Small intestine (tissue), 7 donors: Measurements from ENCODE around the gene UBE2V1. TPM values are rescaled to one million over a fixed set of nuclear protein-coding genes. Genes with fewer than 3 reads are reported as not detected.

ENCODE experiments used
- DNase-seq, 2 donors: peaks; one replicate each; pipeline versions ENCODE4 v3.0.0 to v3.0.0-alpha.2; 2013
- FAIRE-seq: peaks from 2 replicates; lab custom pipeline; 2012; peaks lifted over from hg19 to GRCh38; lab: Jason Lieb, UNC
- H3K27ac ChIP-seq, 3 donors: one replicate each; pipeline ENCODE4 v1.5.1; 2013; ENCODE audit warnings: low read length in 2 of 3, mild to moderate bottlenecking in 2 of 3, control low read depth in 1 of 3, inconsistent platforms in 1 of 3, low read depth in 1 of 3, moderate library complexity in 1 of 3
- H3K27me3 ChIP-seq, 3 donors: one replicate each; pipeline ENCODE4 v1.6.1; 2013; ENCODE audit warnings: low read length in 3 of 3, inconsistent platforms in 1 of 3; ENCODE audit not compliant: control insufficient read depth in 3 of 3, insufficient read depth in 3 of 3
- H3K36me3 ChIP-seq, 3 donors: one replicate each; pipeline ENCODE4 v1.6.1; 2013; ENCODE audit warnings: low read length in 3 of 3, inconsistent platforms in 1 of 3, low read depth in 1 of 3, mild to moderate bottlenecking in 1 of 3, moderate library complexity in 1 of 3; ENCODE audit not compliant: control insufficient read depth in 3 of 3, insufficient read depth in 2 of 3
- H3K4me1 ChIP-seq, 3 donors: one replicate each; pipeline ENCODE4 v1.6.1; 2013; ENCODE audit warnings: low read length in 2 of 3, inconsistent platforms in 1 of 3, low read depth in 1 of 3, mild to moderate bottlenecking in 1 of 3, moderate library complexity in 1 of 3; ENCODE audit not compliant: control insufficient read depth in 3 of 3, insufficient read depth in 2 of 3
- H3K4me3 ChIP-seq, 3 donors: one replicate each; pipeline ENCODE4 v1.5.1; 2013; ENCODE audit warnings: low read length in 3 of 3, control low read depth in 1 of 3, inconsistent platforms in 1 of 3, low read depth in 1 of 3, mild to moderate bottlenecking in 1 of 3, moderate library complexity in 1 of 3
- H3K9me3 ChIP-seq, 2 donors: one replicate each; pipeline ENCODE4 v1.6.1; 2013; ENCODE audit warnings: low read depth in 1 of 2, low read length in 1 of 2; ENCODE audit not compliant: control insufficient read depth in 2 of 2, insufficient read depth in 1 of 2
- WGBS, 3 donors: extraction: QIAGEN DNeasy Blood & Tissue Kit; methylation state at CpG; one replicate each; pipeline ENCODE4 v1.1.7; 2013; 5-methylcytosine and 5-hydroxymethylcytosine counted together
- polyA plus RNA-seq, 4 donors: library from polyadenylated mRNA; stranded (reverse) in 3 of 4; unstranded in 1 of 4; fragments of 200-250 nt in 3 of 4; fragments of 120-200 nt in 1 of 4; gene quantifications; one replicate each; pipeline versions ENCODE4 v1.2.1 to v1.2.3, GENCODE V29; 2013
- donor health status: healthy with polysubstance abuse.
- donor health status: control.
- donor health status: control.
- donor health status: Bipolar disorder and iron deficiency.
- donor health status: healthy.

UBE2V1 gene
- polyA plus RNA-seq, 4 donors = 72.7 to 123 (median 80.4) TPM

GRCh38 chr20:50043573-50044352, 69.2 kb downstream of the UBE2V1 start:
- WGBS, 3 donors = 87 to 94% (median 92%) methylated on average over 22 of the region's 22 CpGs
- DNase-seq (no peak), FAIRE-seq (no peak)
- H3K27ac ChIP-seq = no peak overlapping the region
- peaks cover 0 to under 1% (median 0%) of the 10 kb centered on the region in 3 donors for H3K4me1 ChIP-seq
- H3K4me3 ChIP-seq = no peak overlapping the region
- no peaks in the 10 kb centered on the region for H3K27me3 ChIP-seq
- peaks cover 0 to 3% of the 10 kb centered on the region in 2 donors for H3K9me3 ChIP-seq
- H3K36me3 ChIP-seq = no peaks in the 10 kb centered on the region

- Histone ChIP-seq H3K27me3 (no peaks in the 10 kb centered on the region), H3K36me3 (no peaks in the 10 kb centered on the region), H3K4me3 (no peak overlapping the region), H3K4me1 (peaks cover 0 to 3% (median 0%) of the 10 kb centered on the region in 3 donors), H3K27ac (no peak overlapping the region), H3K9me3 (peaks cover 0 to 3% of the 10 kb centered on the region in 2 donors)
- no peak for FAIRE-seq
- WGBS, 3 donors = 84 to 88% (median 86%) methylated on average over 10 of the region's 10 CpGs
- no peak for DNase-seq
These were observed 70.3 kb downstream of the UBE2V1 start for GRCh38 chr20:50042370-50043313.

GRCh38 chr20:50041246-50041873, 71.6 kb downstream of the UBE2V1 start:
- Histone ChIP-seq H3K27me3 (no peaks in the 10 kb centered on the region), H3K27ac (peak overlapping the region in 1 of 3 donors; percentile 7), H3K9me3 (peaks cover 0 to 3% of the 10 kb centered on the region in 2 donors), H3K4me3 (no peak overlapping the region), H3K36me3 (no peaks in the 10 kb centered on the region), H3K4me1 (peaks cover 0 to 3% (median 0%) of the 10 kb centered on the region in 3 donors)
- no peak for FAIRE-seq
- DNase-seq = no peak
- 71 to 75% (median 74%) methylated on average over 16 of the region's 16 CpGs for WGBS, 3 donors

GRCh38 chr20:50040432-50041245, 72.3 kb downstream of the UBE2V1 start:
- H3K36me3 ChIP-seq = no peaks in the 10 kb centered on the region
- H3K9me3 ChIP-seq = no peaks in the 10 kb centered on the region
- DNase-seq (no peak), FAIRE-seq (no peak)
- no peaks in the 10 kb centered on the region for H3K27me3 ChIP-seq
- H3K4me1 ChIP-seq = peaks cover 0 to 3% (median 0%) of the 10 kb centered on the region in 3 donors
- H3K4me3 ChIP-seq = no peak overlapping the region
- WGBS, 3 donors = 81 to 89% (median 84%) methylated on average over 17 of the region's 17 CpGs
- peak overlapping the region in 1 of 3 donors; percentile 7 for H3K27ac ChIP-seq

DNA sequence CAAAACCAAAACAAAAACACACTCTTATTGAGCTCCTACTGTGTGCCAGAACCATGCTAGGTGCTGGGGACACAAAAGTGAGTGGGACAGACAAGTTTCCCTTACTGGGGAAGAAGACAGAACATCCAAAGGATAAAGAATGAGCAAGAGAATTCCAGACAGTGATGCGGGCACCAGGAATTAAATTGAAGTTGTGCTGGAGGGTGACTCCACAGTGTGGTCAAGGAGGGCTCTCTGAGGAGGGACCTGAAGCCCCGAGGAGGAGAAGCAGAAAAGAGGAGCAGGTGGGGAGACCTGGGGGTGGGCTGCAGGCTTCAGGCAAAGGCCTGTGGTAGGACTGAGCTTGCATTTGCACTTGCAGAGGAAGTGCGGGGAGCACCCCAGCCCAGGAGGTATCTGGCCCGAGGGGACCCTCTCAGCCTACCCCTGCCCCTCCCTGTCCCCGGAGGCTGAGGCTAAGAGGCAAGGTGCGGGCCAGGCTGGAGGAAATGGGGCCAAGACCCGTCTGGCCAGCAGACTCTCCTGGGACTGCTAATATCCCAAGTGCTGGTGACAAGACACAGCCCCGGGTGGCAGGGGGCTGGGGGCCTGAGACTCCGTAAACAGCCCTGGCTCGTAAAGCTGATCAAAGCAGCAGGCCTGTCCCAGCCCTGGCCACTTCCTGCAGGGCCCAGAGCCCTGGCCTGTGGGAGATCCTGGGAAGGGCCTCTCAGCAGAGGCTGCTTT, 73.1 kb downstream of the UBE2V1 start:
- no peaks in the 10 kb centered on the region for H3K9me3 ChIP-seq
- FAIRE-seq (no peak), DNase-seq (no peak)
- no peaks in the 10 kb centered on the region for H3K36me3 ChIP-seq
- WGBS, 3 donors = 81 to 84% (median 81%) methylated on average over 9 to 10 of the region's 10 CpGs
- H3K27ac ChIP-seq = no peak overlapping the region
- peaks cover 0 to 3% (median 0%) of the 10 kb centered on the region in 3 donors for H3K4me1 ChIP-seq
- H3K27me3 ChIP-seq = no peaks in the 10 kb centered on the region
- no peak overlapping the region for H3K4me3 ChIP-seq

DNA sequence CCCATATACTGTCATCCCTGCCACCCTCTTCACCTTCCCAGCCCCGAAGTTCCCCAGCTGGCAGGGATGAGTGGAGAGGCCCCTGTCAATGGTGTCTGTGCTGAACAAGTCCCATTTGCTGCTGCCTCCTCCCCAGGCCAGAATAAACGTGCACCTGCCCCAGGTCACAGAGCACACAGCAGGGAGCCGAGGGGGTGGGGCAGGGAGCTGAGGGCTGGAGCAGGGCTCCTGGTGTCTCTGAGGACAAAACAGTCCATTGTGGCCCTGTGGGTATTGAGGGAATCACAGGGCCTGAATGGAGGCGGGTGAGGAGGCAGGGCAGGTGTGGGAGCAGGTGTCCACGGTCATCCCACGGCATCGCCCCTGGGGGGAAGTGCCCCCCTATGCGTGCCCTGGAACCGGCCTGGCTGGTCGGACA, 74.4 kb downstream of the UBE2V1 start:
- Histone ChIP-seq H3K4me3 (no peak overlapping the region), H3K27ac (no peak overlapping the region), H3K36me3 (no peaks in the 10 kb centered on the region), H3K9me3 (no peaks in the 10 kb centered on the region), H3K27me3 (no peaks in the 10 kb centered on the region), H3K4me1 (peaks cover 0 to 14% (median 0%) of the 10 kb centered on the region in 3 donors)
- DNase-seq (peak; percentile 27 to 28), FAIRE-seq (no peak)
- 22 to 56% (median 39%) methylated on average over 7 to 10 of the region's 10 CpGs for WGBS, 3 donors

- FAIRE-seq (no peak), DNase-seq (no peak)
- H3K36me3 ChIP-seq = no peaks in the 10 kb centered on the region
- no peak overlapping the region for H3K27ac ChIP-seq
- peaks cover 0 to 18% (median 0%) of the 10 kb centered on the region in 3 donors for H3K4me1 ChIP-seq
- H3K4me3 ChIP-seq = no peak overlapping the region
- no peaks in the 10 kb centered on the region for H3K9me3 ChIP-seq
- no peaks in the 10 kb centered on the region for H3K27me3 ChIP-seq
- 33 to 59% (median 51%) methylated on average over 6 of the region's 6 CpGs for WGBS, 3 donors
These were observed 74.8 kb downstream of the UBE2V1 start for GRCh38 chr20:50038169-50038568.
